Central memory CD8-positive, alpha-beta T cell (primary cell): ENCODE measurements around the gene IL1RL1.

Experiments used
- ATAC-seq: fragments of 150-1000 bp; cut with Tn5 transposase; replicated peaks from 2 replicates; pipeline ENCODE4 v1.10.0; 2022; ENCODE audit warnings: mild to moderate bottlenecking, moderate FRiP score, moderate number of reproducible peaks; ENCODE audit not compliant: poor library complexity, severe bottlenecking; ENCODE audit errors: extremely low read depth
- DNase-seq, 2 donors: peaks; one replicate each; pipeline ENCODE4 v3.0.0; 2021; ENCODE audit warnings: low spot score in 2 of 2
- H3K27ac Mint-ChIP-seq: one replicate; pipeline ENCODE4 v1.8.0; 2022; ENCODE audit warnings: low read depth, mild to moderate bottlenecking, moderate library complexity, mixed read lengths
- H3K27me3 Mint-ChIP-seq: one replicate; pipeline ENCODE4 v1.8.0; 2022; ENCODE audit warnings: mixed read lengths
- H3K36me3 Mint-ChIP-seq: one replicate; pipeline ENCODE4 v1.8.0; 2022; ENCODE audit warnings: mild to moderate bottlenecking, moderate library complexity, mixed read lengths; ENCODE audit not compliant: insufficient read depth
- H3K4me1 Mint-ChIP-seq: one replicate; pipeline ENCODE4 v1.8.0; 2022; ENCODE audit warnings: mixed read lengths
- H3K4me3 Mint-ChIP-seq: one replicate; pipeline ENCODE4 v1.8.0; 2022; ENCODE audit warnings: mild to moderate bottlenecking, moderate library complexity, mixed read lengths
- H3K9me3 Mint-ChIP-seq: one replicate; pipeline ENCODE4 v1.8.0; 2022; ENCODE audit warnings: mixed read lengths

The IL1RL1 gene

DNA sequence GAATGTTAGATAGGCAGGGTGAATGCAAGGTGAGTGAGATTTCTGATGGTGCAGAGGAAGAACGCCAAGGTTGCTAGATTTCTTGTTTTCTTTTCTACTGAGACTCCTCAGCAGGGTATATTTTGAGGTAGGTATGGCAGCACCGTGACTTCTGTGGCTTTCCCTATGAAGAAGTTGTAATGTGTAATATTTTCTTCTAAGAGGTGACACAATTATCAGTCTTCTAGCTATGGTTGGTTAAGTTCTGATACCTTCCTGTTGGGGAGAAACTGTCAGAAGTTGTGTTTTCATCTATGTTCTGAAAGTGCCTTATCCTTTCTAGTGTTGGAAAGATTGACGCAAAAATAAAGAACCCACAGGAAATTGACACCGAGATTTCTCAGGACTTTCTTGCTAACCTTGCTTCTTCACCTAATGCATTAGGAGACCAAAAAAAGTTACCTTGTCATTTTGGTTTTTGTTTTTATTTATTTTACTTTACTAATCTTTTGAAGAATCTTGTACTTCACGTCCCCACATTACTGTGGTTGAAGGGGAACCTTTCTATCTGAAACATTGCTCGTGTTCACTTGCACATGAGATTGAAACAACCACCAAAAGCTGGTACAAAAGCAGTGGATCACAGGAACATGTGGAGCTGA, 56.1 kb downstream of the IL1RL1 start:
- H3K4me1 Mint-ChIP-seq: peaks cover 66% of the 10 kb centered on the region
- H3K27ac Mint-ChIP-seq: peak overlapping the region; percentile 88
- no peaks in the 10 kb centered on the region for H3K27me3 Mint-ChIP-seq
- DNase-seq (peak in 1 of 2 donors; percentile 46), ATAC-seq (peak; percentile 92)
- peaks cover 25% of the 10 kb centered on the region for H3K36me3 Mint-ChIP-seq
- H3K4me3 Mint-ChIP-seq: peak overlapping the region; percentile 69
- H3K9me3 Mint-ChIP-seq: peaks cover 17% of the 10 kb centered on the region

DNA sequence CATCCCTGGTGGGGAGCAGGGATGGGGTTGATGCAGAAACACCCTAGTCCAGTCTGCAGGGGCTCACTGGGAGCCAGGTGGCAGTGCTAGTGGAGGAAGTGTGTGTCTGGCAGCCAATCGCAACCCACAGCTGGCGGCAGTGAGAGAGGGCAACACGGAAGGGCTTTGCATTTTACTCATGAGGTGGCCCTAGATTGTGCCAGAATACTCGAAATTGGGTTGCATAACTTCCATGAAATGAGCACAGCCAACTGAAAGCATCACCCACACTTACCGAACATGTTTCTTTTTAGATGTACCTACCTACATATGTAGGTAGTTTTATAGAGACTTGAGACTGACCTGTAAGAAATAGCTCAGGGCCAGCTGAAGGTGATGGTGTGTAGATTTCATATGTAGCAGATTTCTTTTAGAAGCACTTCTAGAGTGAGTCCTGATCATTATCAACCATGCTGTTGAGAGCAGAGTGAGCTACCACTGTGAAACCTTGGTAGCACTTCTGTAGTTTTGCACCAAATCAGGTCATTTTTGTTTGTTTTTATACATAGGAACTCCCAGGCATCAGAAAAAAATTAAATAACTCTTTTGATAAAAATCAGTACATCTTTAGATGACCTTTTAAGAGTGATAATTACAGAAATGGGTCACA, 57.2 kb downstream of the IL1RL1 start:
- peak overlapping the region; percentile 88 for H3K27ac Mint-ChIP-seq
- ATAC-seq (no peak), DNase-seq (no peak)
- peaks cover 20% of the 10 kb centered on the region for H3K36me3 Mint-ChIP-seq
- peak overlapping the region; percentile 69 for H3K4me3 Mint-ChIP-seq
- H3K27me3 Mint-ChIP-seq: no peaks in the 10 kb centered on the region
- H3K9me3 Mint-ChIP-seq: peaks cover 17% of the 10 kb centered on the region
- H3K4me1 Mint-ChIP-seq: peaks cover 59% of the 10 kb centered on the region

DNA sequence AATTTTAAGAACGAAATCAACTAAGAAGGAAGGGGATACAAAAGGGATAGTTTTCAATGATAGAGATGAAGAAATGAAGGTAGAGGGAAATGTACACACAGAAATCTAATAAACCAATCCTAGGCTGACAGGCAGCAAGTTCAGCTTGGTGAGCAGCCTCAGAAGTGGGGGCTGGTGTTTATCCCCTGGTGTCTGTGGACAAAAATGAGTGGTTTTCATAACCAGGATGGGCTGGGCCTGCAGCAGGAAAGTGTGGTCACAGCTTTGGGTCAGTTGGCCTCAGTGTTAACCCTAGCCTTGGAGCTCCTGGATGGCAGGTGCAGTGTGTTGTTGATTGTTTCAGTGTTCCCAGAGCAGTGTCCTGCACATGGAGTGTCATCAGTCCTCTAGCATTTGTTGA, 58.5 kb downstream of the IL1RL1 start:
- Mint-ChIP-seq H3K4me3 (no peak overlapping the region), H3K36me3 (peaks cover 17% of the 10 kb centered on the region), H3K27me3 (no peaks in the 10 kb centered on the region), H3K27ac (no peak overlapping the region), H3K4me1 (peaks cover 49% of the 10 kb centered on the region), H3K9me3 (peaks cover 15% of the 10 kb centered on the region)
- DNase-seq: no peak
- no peak for ATAC-seq

DNA sequence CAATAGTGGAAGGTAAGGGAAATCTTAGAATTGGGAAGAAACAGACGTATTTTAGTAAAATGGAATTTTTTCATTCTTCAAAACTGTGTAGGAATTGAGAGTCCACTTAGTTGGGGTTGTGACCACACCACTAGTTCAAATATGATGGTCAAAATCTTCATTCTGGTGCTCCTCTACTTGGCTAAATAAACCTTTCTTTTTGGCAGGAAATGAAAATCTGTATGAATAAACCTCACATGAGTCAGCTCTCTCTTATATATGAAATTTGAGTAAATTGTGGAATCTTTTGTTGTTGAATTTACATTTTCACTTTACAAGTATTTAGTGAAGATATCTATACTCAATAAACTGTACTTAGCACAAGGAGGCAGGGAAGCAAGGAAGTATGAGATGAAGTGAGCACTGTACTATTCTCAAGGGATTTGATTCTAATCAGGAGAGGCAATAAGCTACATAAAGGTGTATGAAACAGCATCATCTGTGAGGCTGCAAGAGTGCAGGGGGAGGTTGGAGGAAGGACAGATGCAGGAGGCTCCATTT, 64.8 kb downstream of the IL1RL1 start:
- no peak overlapping the region for H3K4me3 Mint-ChIP-seq
- H3K36me3 Mint-ChIP-seq: peaks cover 2% of the 10 kb centered on the region

DNA sequence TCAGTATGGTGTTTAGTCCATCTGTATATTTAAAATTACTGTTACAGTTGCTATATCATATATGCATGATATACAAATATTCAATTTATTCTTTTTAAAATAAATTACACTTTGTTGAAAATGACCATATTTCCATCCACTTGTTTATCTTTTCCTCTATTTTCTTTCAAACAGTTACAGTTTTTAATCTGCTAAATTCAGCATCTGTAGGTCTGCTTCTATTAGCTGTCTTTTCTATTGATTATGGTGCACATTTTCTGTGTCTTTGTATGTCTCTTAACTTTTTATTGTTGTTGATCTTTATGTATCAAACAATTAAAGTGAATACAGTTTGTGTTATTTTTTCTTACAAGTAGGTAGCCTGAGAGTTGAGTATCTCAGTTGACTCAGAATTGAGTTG, 72.4 kb downstream of the IL1RL1 start:
- Mint-ChIP-seq H3K4me1 (peaks cover 17% of the 10 kb centered on the region), H3K27ac (no peak overlapping the region), H3K27me3 (no peaks in the 10 kb centered on the region), H3K9me3 (peaks cover 9% of the 10 kb centered on the region), H3K4me3 (no peak overlapping the region), H3K36me3 (peaks cover 6% of the 10 kb centered on the region)
- no peak for DNase-seq
- no peak for ATAC-seq

More for the DNA sequence above, 64.8 kb downstream of the IL1RL1 start:
- Mint-ChIP-seq H3K27ac (no peak overlapping the region), H3K27me3 (no peaks in the 10 kb centered on the region), H3K4me1 (peaks cover 23% of the 10 kb centered on the region), H3K9me3 (peaks cover 6% of the 10 kb centered on the region)
- ATAC-seq (no peak), DNase-seq (no peak)

DNA sequence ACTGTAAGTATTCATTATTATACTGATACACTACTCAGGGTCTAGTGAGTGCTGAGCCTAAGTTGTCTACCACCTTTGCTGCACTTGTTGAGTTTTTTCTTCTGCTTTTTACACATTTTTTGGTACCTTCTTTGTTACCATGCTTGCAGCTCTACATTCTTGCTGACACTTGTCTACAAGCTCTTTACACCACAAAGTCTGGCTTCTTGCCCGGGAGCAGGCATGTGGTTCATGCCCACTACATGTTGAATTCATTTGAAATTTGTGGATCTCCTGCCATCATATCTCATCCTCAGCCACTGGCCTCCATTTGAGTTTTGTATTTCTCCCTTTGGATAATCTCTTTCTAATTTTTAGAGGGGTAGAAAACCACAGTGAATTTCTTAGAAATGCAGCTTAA, 74.2 kb downstream of the IL1RL1 start:
- no peak for DNase-seq
- H3K27me3 Mint-ChIP-seq: no peaks in the 10 kb centered on the region

DNA sequence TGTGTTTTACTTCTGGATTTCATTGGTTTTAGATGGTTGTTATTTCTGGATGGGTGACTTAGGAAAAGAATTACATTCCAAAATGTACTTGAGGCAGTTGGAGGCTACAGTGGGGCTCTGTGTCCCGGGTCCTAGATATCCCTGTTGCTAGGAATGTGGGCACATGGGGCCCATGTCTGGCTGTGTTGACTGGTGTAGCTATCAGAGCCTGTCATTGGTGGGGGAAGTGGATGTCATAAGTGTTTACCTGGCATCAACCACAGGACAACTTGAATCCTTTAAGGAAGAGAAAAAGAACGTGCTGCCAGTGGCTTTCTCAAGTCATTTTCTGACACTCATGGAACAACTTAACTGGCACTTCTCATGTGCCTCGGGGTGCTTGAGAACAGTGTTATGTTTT, 74.6 kb downstream of the IL1RL1 start:
- Mint-ChIP-seq H3K36me3 (peaks cover 6% of the 10 kb centered on the region), H3K27me3 (no peaks in the 10 kb centered on the region), H3K9me3 (peaks cover 9% of the 10 kb centered on the region), H3K4me3 (no peak overlapping the region), H3K27ac (no peak overlapping the region), H3K4me1 (peaks cover 12% of the 10 kb centered on the region)
- DNase-seq (no peak), ATAC-seq (no peak)

More for the DNA sequence above, 74.2 kb downstream of the IL1RL1 start:
- no peak for ATAC-seq
- Mint-ChIP-seq H3K4me1 (peaks cover 13% of the 10 kb centered on the region), H3K27ac (no peak overlapping the region), H3K4me3 (no peak overlapping the region), H3K36me3 (peaks cover 6% of the 10 kb centered on the region), H3K9me3 (peaks cover 9% of the 10 kb centered on the region)

DNA sequence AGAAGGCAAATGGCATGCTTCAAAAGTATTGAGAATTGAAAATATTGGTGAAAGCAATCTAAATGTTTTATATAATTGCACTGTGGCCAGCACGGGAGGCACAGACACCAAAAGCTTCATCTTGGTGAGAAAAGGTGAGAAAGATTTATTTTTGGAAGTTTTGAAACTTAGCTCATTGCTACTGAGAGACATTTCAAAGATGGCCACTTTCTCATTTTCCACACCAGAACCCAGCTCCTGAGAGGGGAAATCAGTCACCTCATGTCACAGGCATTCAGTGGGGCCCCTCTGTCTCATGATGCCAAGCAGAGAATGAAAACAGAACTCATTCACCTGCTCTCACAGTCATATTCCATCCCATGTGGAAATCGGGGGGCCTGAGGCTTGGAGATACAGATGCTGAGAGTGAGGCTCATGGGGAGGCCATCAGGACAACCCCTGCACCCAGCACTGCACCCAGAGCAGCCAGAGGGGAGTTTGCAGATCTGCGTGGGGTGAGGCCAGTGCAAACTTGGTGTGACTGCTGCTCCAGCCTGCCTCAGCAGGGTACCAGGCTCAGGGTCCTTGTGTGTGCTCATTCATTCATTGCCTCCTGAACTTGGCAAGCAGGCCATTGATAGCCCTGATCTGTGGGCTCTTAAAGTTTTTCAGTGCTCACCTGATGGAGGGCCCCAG, 75.6 kb downstream of the IL1RL1 start:
- H3K9me3 Mint-ChIP-seq: peaks cover 9% of the 10 kb centered on the region
- peaks cover 22% of the 10 kb centered on the region for H3K4me1 Mint-ChIP-seq
- ATAC-seq (no peak), DNase-seq (no peak)
- no peak overlapping the region for H3K4me3 Mint-ChIP-seq
- H3K27me3 Mint-ChIP-seq: no peaks in the 10 kb centered on the region
- H3K27ac Mint-ChIP-seq: no peak overlapping the region
- peaks cover 6% of the 10 kb centered on the region for H3K36me3 Mint-ChIP-seq

DNA sequence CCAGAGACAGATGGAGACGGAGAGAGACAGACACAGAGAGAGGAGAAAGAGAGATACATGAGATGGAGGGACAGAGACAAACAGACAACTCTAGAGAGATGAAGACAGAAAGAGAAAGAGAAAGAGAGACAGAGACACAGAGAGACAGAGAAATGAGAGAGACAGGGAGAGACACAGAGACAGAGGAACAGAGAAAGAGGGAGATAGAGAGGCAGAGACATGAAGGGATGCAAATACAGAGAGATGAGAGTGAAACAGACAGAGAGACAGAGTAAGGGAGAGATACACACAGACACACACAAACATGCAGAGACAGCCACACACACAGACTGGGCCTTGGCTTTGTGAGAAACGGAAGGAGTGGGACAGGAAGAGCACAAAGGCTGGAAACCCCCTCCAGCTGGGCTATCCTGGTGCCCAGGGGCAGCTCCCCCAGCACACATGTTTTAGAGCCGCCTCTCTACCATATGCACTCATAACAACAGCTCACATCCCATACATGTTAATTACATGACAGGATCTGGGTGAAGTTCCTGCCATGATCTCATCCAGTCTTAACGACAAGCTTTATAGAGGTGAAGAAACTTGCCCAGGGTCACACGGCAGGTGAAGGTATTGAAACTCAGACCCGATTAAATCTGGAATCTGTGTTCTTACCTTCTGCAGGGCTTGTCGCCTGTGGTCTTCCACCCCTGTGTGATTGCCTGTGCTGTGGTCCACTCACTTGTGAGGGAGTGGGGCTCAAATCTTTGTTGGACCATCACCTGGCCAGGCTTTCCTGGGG, 76.6 kb downstream of the IL1RL1 start:
- Mint-ChIP-seq H3K4me3 (no peak overlapping the region), H3K27ac (no peak overlapping the region), H3K36me3 (peaks cover 6% of the 10 kb centered on the region), H3K4me1 (peaks cover 25% of the 10 kb centered on the region), H3K9me3 (peaks cover 9% of the 10 kb centered on the region), H3K27me3 (no peaks in the 10 kb centered on the region)
- no peak for ATAC-seq
- no peak for DNase-seq

DNA sequence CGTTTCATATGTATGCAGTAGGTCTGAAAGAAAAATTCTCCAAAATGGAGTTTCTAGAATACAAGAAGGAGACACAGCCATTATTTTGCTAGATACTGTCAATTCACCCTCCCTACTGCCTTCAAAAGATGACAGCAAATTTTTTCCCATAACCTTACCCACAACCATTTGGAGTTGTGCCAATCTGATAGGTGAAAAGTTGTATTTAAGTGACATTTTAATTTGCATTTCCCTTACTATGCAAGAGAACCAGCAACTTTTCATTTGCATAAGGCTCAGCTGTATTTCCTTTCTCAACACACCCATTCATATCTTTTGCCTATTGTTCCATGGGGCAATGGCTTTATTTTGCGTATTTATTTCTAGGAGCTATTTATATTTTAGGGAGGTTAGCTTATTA, 80.2 kb downstream of the IL1RL1 start:
- Mint-ChIP-seq H3K4me1 (peaks cover 25% of the 10 kb centered on the region), H3K9me3 (no peaks in the 10 kb centered on the region), H3K27ac (peak overlapping the region; percentile 39), H3K27me3 (no peaks in the 10 kb centered on the region), H3K36me3 (peaks cover 3% of the 10 kb centered on the region), H3K4me3 (no peak overlapping the region)
- DNase-seq: no peak
- ATAC-seq: peak; percentile 68

DNA sequence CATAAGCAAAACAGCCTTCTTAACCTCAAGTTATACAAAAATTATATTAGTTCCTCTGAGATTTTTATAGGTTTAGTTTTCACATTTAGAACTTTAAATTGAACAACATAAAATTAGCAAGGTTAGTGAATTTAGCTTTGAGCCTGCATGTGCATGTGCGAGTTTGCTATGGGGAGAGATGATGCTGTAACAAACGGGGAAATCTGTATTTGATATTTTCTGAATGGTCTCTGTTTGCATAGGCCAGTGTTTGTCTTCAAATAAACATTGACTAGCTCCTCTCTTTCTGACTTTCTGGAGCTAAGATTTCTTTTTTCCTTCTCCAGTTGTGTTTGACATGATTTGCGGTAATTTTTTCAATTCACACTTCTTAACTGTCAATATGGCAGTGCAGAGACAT, 80.7 kb downstream of the IL1RL1 start:
- H3K27ac Mint-ChIP-seq: no peak overlapping the region
- no peak overlapping the region for H3K4me3 Mint-ChIP-seq
- DNase-seq (no peak), ATAC-seq (no peak)
- H3K36me3 Mint-ChIP-seq: peaks cover 3% of the 10 kb centered on the region
- H3K4me1 Mint-ChIP-seq: peaks cover 25% of the 10 kb centered on the region
- no peaks in the 10 kb centered on the region for H3K27me3 Mint-ChIP-seq
- no peaks in the 10 kb centered on the region for H3K9me3 Mint-ChIP-seq

DNA sequence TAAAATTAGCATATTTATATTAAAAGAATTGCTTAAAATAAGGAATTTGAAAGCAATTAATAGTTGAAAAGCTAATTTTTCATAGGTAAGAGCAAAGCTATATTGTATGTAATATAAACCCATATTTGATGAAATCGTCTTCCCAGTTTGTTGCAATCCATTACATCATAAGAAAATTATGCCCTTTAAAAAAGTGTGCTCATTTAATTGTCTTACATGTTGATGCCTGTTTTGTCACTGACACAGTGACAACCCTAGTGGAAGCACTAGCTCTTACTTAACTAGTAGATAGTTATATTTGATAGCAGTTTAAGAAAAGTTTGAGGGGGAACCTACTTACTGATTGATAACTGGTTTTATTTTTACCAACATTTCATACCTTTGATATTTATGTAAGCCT, 81.6 kb downstream of the IL1RL1 start:
- ATAC-seq (no peak), DNase-seq (no peak)
- H3K36me3 Mint-ChIP-seq: peaks cover 3% of the 10 kb centered on the region
- no peak overlapping the region for H3K4me3 Mint-ChIP-seq
- no peaks in the 10 kb centered on the region for H3K27me3 Mint-ChIP-seq
- peaks cover 19% of the 10 kb centered on the region for H3K4me1 Mint-ChIP-seq
- H3K9me3 Mint-ChIP-seq: no peaks in the 10 kb centered on the region
- no peak overlapping the region for H3K27ac Mint-ChIP-seq
